IMR-90 (cell line): Measurements from ENCODE around the gene MCHR2. TPM values are rescaled to one million over a fixed set of nuclear protein-coding genes. Genes with fewer than 3 reads are reported as not detected.

ENCODE experiments used
- ATAC-seq: fragments of 200-7000 bp; cut with Tn5 transposase; 2 replicates; pipeline ENCODE4 v1.9.1; 2020; ENCODE audit warnings: low read depth, mild to moderate bottlenecking, moderate library complexity
- BruUV-seq: library from RNA; stranded (reverse); fragments of 400-500 nt; replicated peaks from 2 replicates; lab custom pipeline; 2021; lab: Mats Ljungman, UMichigan
- CTCF ChIA-PET: fragments of 300-600 bp; formaldehyde crosslinking; extraction: SDS; loops from one replicate; lab custom pipeline; 2021; ENCODE audit warnings: antibody characterized with exemption; lab: Yijun Ruan, JAX
- POLR2A ChIA-PET: fragments of 300-600 bp; sonication (Branson Sonifier 250); formaldehyde crosslinking; loops from one replicate; lab custom pipeline; 2022; ENCODE audit warnings: antibody characterized with exemption; ENCODE audit not compliant: unreplicated experiment; lab: Charles Lee
- DNase-seq: peaks from one replicate; pipeline ENCODE4 v3.0.0; 2013
- H2AFZ ChIP-seq: replicated peaks from 2 replicates; pipeline ENCODE3; 2013; ENCODE audit warnings: low read length, mild to moderate bottlenecking; ENCODE audit not compliant: poor library complexity
- H2AK5ac ChIP-seq: 2 replicates; pipeline ENCODE4 v1.6.1; 2013; ENCODE audit warnings: low read depth, low read length, inconsistent platforms
- H2AK9ac ChIP-seq: replicated peaks from 2 replicates; pipeline ENCODE3; 2013; ENCODE audit warnings: mild to moderate bottlenecking, low read depth, low read length, moderate library complexity; ENCODE audit not compliant: poor library complexity
- H2BK120ac ChIP-seq: 2 replicates; pipeline ENCODE4 v1.6.1; 2013; ENCODE audit warnings: low read depth, low read length, inconsistent platforms
- H2BK15ac ChIP-seq: 3 replicates; pipeline ENCODE4 v1.6.1; 2013; ENCODE audit warnings: low read depth, low read length, inconsistent platforms
- H2BK20ac ChIP-seq: 2 replicates; pipeline ENCODE4 v1.6.1; 2013; ENCODE audit warnings: low read depth, mild to moderate bottlenecking, inconsistent platforms, low read length, moderate library complexity
- H2BK5ac ChIP-seq: 2 replicates; pipeline ENCODE4 v1.6.1; 2013; ENCODE audit warnings: mild to moderate bottlenecking, low read depth, low read length, inconsistent platforms; ENCODE audit not compliant: poor library complexity, severe bottlenecking
- H3K14ac ChIP-seq: replicated peaks from 2 replicates; pipeline ENCODE4 v1.6.1; 2013; ENCODE audit warnings: low read depth, low read length, inconsistent platforms
- H3K18ac ChIP-seq: 2 replicates; pipeline ENCODE4 v1.6.1; 2013; ENCODE audit warnings: low read depth, low read length, control low read depth
- H3K23ac ChIP-seq: 2 replicates; pipeline ENCODE4 v1.6.1; 2013; ENCODE audit warnings: low read depth, low read length, inconsistent platforms
- H3K27ac ChIP-seq: 2 replicates; pipeline ENCODE4 v1.5.1; 2013; ENCODE audit warnings: mild to moderate bottlenecking, control low read depth, low read length; ENCODE audit not compliant: insufficient read depth
- H3K27me3 ChIP-seq: 2 replicates; pipeline ENCODE4 v1.6.1; 2013; ENCODE audit warnings: low read length; ENCODE audit not compliant: control insufficient read depth, insufficient read depth
- H3K36me3 ChIP-seq: 2 replicates; pipeline ENCODE4 v1.6.1; 2013; ENCODE audit warnings: low read length, mixed read lengths; ENCODE audit not compliant: control insufficient read depth, insufficient read depth
- H3K4ac ChIP-seq: 2 replicates; pipeline ENCODE4 v1.6.1; 2013; ENCODE audit warnings: low read depth, low read length, inconsistent platforms
- H3K4me1 ChIP-seq: 2 replicates; pipeline ENCODE4 v1.6.1; 2013; ENCODE audit warnings: low read length, mixed read lengths; ENCODE audit not compliant: control insufficient read depth, insufficient read depth
- H3K4me2 ChIP-seq: 2 replicates; pipeline ENCODE4 v1.6.1; 2013; ENCODE audit warnings: low read depth, mild to moderate bottlenecking, control low read depth, low read length, moderate library complexity
- H3K4me3 ChIP-seq: 2 replicates; pipeline ENCODE4 v1.5.1; 2013; ENCODE audit warnings: low read depth, mild to moderate bottlenecking, control low read depth, low read length, moderate library complexity; ENCODE audit not compliant: insufficient read depth
- H3K56ac ChIP-seq: 2 replicates; pipeline ENCODE4 v1.6.1; 2013; ENCODE audit warnings: low read length, inconsistent platforms; ENCODE audit not compliant: insufficient read depth; ENCODE audit errors: extremely low read depth
- H3K79me1 ChIP-seq, 2 experiments: 2 replicates each; pipeline ENCODE4 v1.6.1; 2013; ENCODE audit warnings: low read length in 2 of 2, inconsistent platforms in 1 of 2, low read depth in 1 of 2
- H3K9ac ChIP-seq: 2 replicates; pipeline ENCODE4 v1.6.1; 2013; ENCODE audit warnings: low read depth, low read length, control low read depth
- H3K9me1 ChIP-seq: 2 replicates; pipeline ENCODE4 v1.6.1; 2013; ENCODE audit warnings: low read length, inconsistent platforms; ENCODE audit not compliant: insufficient read depth
- H3K9me3 ChIP-seq: 2 replicates; pipeline ENCODE4 v1.6.1; 2013; ENCODE audit warnings: low read length; ENCODE audit not compliant: control insufficient read depth, insufficient read depth
- H4K20me1 ChIP-seq: 2 replicates; pipeline ENCODE4 v1.6.1; 2013; ENCODE audit warnings: low read length, inconsistent platforms; ENCODE audit not compliant: insufficient read depth
- H4K5ac ChIP-seq: 2 replicates; pipeline ENCODE4 v1.6.1; 2013; ENCODE audit warnings: mild to moderate bottlenecking, low read depth, low read length, control low read depth
- H4K8ac ChIP-seq, 2 experiments: 2 replicates each; pipeline ENCODE4 v1.6.1; 2013; ENCODE audit warnings: low read depth in 2 of 2, low read length in 2 of 2, control low read depth in 1 of 2, inconsistent platforms in 1 of 2
- H4K91ac ChIP-seq: 2 replicates; pipeline ENCODE4 v1.6.1; 2013; ENCODE audit warnings: low read depth, low read length, inconsistent platforms; ENCODE audit not compliant: insufficient read depth
- BHLHE40 ChIP-seq: fragments of 150-350 bp; IDR thresholded peaks from 2 replicates; pipeline ENCODE4 v1.6.1; 2016; ENCODE audit warnings: mild to moderate bottlenecking, low read depth, low read length
- CEBPB ChIP-seq: IDR thresholded peaks from 2 replicates; pipeline ENCODE4 v1.6.1; 2012; ENCODE audit warnings: low read depth, low read length, improper control_type of control experiment
- CHD1 ChIP-seq: IDR thresholded peaks from 2 replicates; pipeline ENCODE4 v1.6.1; 2012; ENCODE audit warnings: low read depth, low read length, improper control_type of control experiment
- CTCF ChIP-seq: conservative IDR thresholded peaks from 2 replicates; pipeline ENCODE4 v1.5.1; 2012; ENCODE audit warnings: mild to moderate bottlenecking, low read depth, low read length, improper control_type of control experiment
- FOS ChIP-seq: fragments of 150-350 bp; IDR thresholded peaks from 2 replicates; pipeline ENCODE4 v1.6.1; 2016; ENCODE audit warnings: low read depth, low read length
- MAFK ChIP-seq: IDR thresholded peaks from 2 replicates; pipeline ENCODE4 v1.6.1; 2012; ENCODE audit warnings: low read depth, low read length, improper control_type of control experiment
- MAZ ChIP-seq: IDR thresholded peaks from 2 replicates; pipeline ENCODE4 v1.6.1; 2012; ENCODE audit warnings: low read depth, mild to moderate bottlenecking, low read length, improper control_type of control experiment, moderate library complexity, borderline replicate concordance
- MXI1 ChIP-seq: IDR thresholded peaks from 2 replicates; pipeline ENCODE4 v1.6.1; 2012; ENCODE audit warnings: low read depth, mild to moderate bottlenecking, low read length, moderate library complexity, borderline replicate concordance
- NFE2L2 ChIP-seq: fragments of 150-350 bp; IDR thresholded peaks from 2 replicates; pipeline ENCODE4 v1.6.1; 2016; ENCODE audit warnings: low read depth, mild to moderate bottlenecking, low read length
- POLR2A ChIP-seq: IDR thresholded peaks from 2 replicates; pipeline ENCODE4 v1.6.1; 2012; ENCODE audit warnings: mild to moderate bottlenecking, low read depth, low read length
- RAD21 ChIP-seq: IDR thresholded peaks from 2 replicates; pipeline ENCODE4 v1.6.1; 2012; ENCODE audit warnings: low read length, improper control_type of control experiment
- RCOR1 ChIP-seq: IDR thresholded peaks from 2 replicates; pipeline ENCODE4 v1.6.1; 2012; ENCODE audit warnings: mild to moderate bottlenecking, low read length, improper control_type of control experiment; ENCODE audit not compliant: insufficient replicate concordance
- RFX5 ChIP-seq: IDR thresholded peaks from 2 replicates; pipeline ENCODE4 v1.8.0; 2012; ENCODE audit warnings: low read depth, mild to moderate bottlenecking, low read length, moderate library complexity
- SMC3 ChIP-seq: fragments of 150-350 bp; IDR thresholded peaks from 2 replicates; pipeline ENCODE4 v1.6.1; 2016; ENCODE audit warnings: low read depth, mild to moderate bottlenecking, antibody characterized with exemption, low read length, moderate library complexity
- USF2 ChIP-seq: fragments of 150-350 bp; IDR thresholded peaks from 2 replicates; pipeline ENCODE4 v1.6.1; 2017; ENCODE audit warnings: mild to moderate bottlenecking, antibody characterized with exemption, low read length, low read depth
- dilution Hi-C: fragments of 300-500 bp; cut with HindIII; formaldehyde crosslinking; loops from one replicate; pipeline ENCODE4 v1.14.3; 2018; ENCODE audit warnings: low sequenced_read_pairs; ENCODE audit not compliant: unreplicated experiment
- in situ Hi-C: fragments of 300-500 bp; cut with MboI; formaldehyde crosslinking; loops from 3 replicates; pipeline ENCODE4 v1.14.3; 2019; ENCODE audit warnings: low sequenced_read_pairs, inconsistent platforms, mixed read lengths
- intact Hi-C: fragments of 100-400 bp; cut with micrococcal nuclease; formaldehyde crosslinking; loops from 2 replicates; pipeline ENCODE4 v1.10.0; 2022
- polyA plus RNA-seq, 3 experiments: library from polyadenylated mRNA; depleted of rRNA; stranded (reverse); fragments of >200 nt; gene quantifications; 2 replicates each; pipeline ENCODE4 v1.2.3, GENCODE V29; 2012; ENCODE audit warnings: low replicate concordance in 1 of 3
- total RNA-seq: library from RNA; depleted of rRNA; stranded (reverse); fragments of >200 nt; gene quantifications from 2 replicates; pipeline ENCODE4 v1.2.3, GENCODE V29; 2012
- TF ChIP-seq, protein P1 (sequence below): fragments of 150-350 bp; IDR thresholded peaks from 2 replicates; pipeline ENCODE4 v1.6.1; 2016; ENCODE audit warnings: low read depth, mild to moderate bottlenecking, low read length, moderate library complexity, borderline replicate concordance

The MCHR2 gene
- total and polyA plus RNA-seq, 2 of the 4 experiments (the other 2 are of a cell fraction) = not detected

GRCh38 chr6:99997141-99997540, 3.1 kb upstream of the MCHR2 start:
- Histone ChIP-seq H2AK9ac (no peak overlapping the region), H3K23ac (no peak overlapping the region), H2BK120ac (no peak overlapping the region), H3K4me2 (no peak overlapping the region), H3K27ac (no peak overlapping the region), H3K27me3 (peaks cover 53% of the 10 kb centered on the region), H3K4me3 (no peak overlapping the region), H3K4ac (no peak overlapping the region), H3K36me3 (no peaks in the 10 kb centered on the region), H4K5ac (no peak overlapping the region), H3K79me1 (no peaks in the 10 kb centered on the region), H3K18ac (no peak overlapping the region), H3K9me3 (no peaks in the 10 kb centered on the region), H3K56ac (no peak overlapping the region), H4K8ac (no peak overlapping the region), H2BK15ac (no peak overlapping the region), H4K91ac (no peak overlapping the region), H2BK5ac (no peak overlapping the region), H2AFZ (no peak overlapping the region), H3K4me1 (no peaks in the 10 kb centered on the region), H3K9me1 (no peaks in the 10 kb centered on the region), H2BK20ac (no peak overlapping the region), H4K20me1 (no peaks in the 10 kb centered on the region), H3K9ac (no peak overlapping the region), H2AK5ac (no peak overlapping the region), H3K14ac (no peak overlapping the region)
- no TSS peak for BruUV-seq
- TF ChIP-seq CHD1 = no peak
- TF ChIP-seq RFX5 = no peak
- no peak for TF ChIP-seq USF2
- TF ChIP-seq RAD21 = no peak
- TF ChIP-seq SMC3 = no peak
- TF ChIP-seq MXI1 = no peak
- no peak for TF ChIP-seq RCOR1
- TF ChIP-seq CEBPB = no peak
- TF ChIP-seq CTCF = no peak
- TF ChIP-seq POLR2A = no peak
- no peak for TF ChIP-seq MAFK
- TF ChIP-seq BHLHE40 = no peak
- no peak for TF ChIP-seq FOS
- TF ChIP-seq MAZ = no peak
- TF ChIP-seq, protein P1, sequence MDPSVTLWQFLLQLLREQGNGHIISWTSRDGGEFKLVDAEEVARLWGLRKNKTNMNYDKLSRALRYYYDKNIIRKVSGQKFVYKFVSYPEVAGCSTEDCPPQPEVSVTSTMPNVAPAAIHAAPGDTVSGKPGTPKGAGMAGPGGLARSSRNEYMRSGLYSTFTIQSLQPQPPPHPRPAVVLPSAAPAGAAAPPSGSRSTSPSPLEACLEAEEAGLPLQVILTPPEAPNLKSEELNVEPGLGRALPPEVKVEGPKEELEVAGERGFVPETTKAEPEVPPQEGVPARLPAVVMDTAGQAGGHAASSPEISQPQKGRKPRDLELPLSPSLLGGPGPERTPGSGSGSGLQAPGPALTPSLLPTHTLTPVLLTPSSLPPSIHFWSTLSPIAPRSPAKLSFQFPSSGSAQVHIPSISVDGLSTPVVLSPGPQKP = no peak
- no peak for TF ChIP-seq NFE2L2
- ATAC-seq (no peak), DNase-seq (no peak)
- dilution Hi-C loops = no loop called here
- CTCF ChIA-PET = no interaction called here
- POLR2A ChIA-PET = no interaction called here
- in situ Hi-C loops = no loop called here
- intact Hi-C loops = no loop called here
